H9 (cell line): ENCODE measurements around the gene CELF1. TPM values are rescaled to one million over a fixed set of nuclear protein-coding genes. Genes with fewer than 3 reads are reported as not detected.

Experiments used
- DNase-seq: peaks from one replicate; pipeline ENCODE4 v3.0.0-alpha.2; 2017
- H2AFZ ChIP-seq: one replicate; pipeline ENCODE4 v1.6.1; 2013; ENCODE audit warnings: mild to moderate bottlenecking, low read length, control low read depth, moderate library complexity
- H2AK5ac ChIP-seq: 2 replicates; pipeline ENCODE4 v1.6.1; 2013; ENCODE audit warnings: low read length, control low read depth, mixed read lengths; ENCODE audit not compliant: insufficient read length
- H2BK120ac ChIP-seq: one replicate; pipeline ENCODE4 v1.6.1; 2013; ENCODE audit warnings: low read depth, mild to moderate bottlenecking, low read length, control low read depth, inconsistent platforms; ENCODE audit not compliant: poor library complexity, severe bottlenecking
- H2BK12ac ChIP-seq: 2 replicates; pipeline ENCODE4 v1.6.1; 2013; ENCODE audit warnings: low read length, control low read depth, mixed read lengths, low read depth; ENCODE audit not compliant: insufficient read length
- H2BK15ac ChIP-seq: 2 replicates; pipeline ENCODE4 v1.6.1; 2013; ENCODE audit warnings: low read depth, low read length, control low read depth
- H2BK20ac ChIP-seq: one replicate; pipeline ENCODE4 v1.6.1; 2013; ENCODE audit warnings: low read depth, mild to moderate bottlenecking, low read length, control low read depth, inconsistent platforms; ENCODE audit not compliant: poor library complexity, severe bottlenecking
- H2BK5ac ChIP-seq: 2 replicates; pipeline ENCODE4 v1.6.1; 2013; ENCODE audit warnings: low read length, control low read depth, mixed read lengths; ENCODE audit not compliant: insufficient read length
- H3K14ac ChIP-seq: 2 replicates; pipeline ENCODE4 v1.6.1; 2013; ENCODE audit warnings: low read length, control low read depth; ENCODE audit not compliant: insufficient read depth
- H3K18ac ChIP-seq: 2 replicates; pipeline ENCODE4 v1.6.1; 2013; ENCODE audit warnings: low read depth, mild to moderate bottlenecking, mixed read lengths, low read length, control low read depth; ENCODE audit not compliant: insufficient read length
- H3K23ac ChIP-seq: 2 replicates; pipeline ENCODE4 v1.6.1; 2013; ENCODE audit warnings: low read length, control low read depth, mixed read lengths, low read depth; ENCODE audit not compliant: insufficient read length
- H3K23me2 ChIP-seq: 2 replicates; pipeline ENCODE4 v1.6.1; 2013; ENCODE audit warnings: low read depth, mild to moderate bottlenecking, mixed read lengths, low read length, control low read depth; ENCODE audit not compliant: insufficient read length, poor library complexity, severe bottlenecking
- H3K27ac ChIP-seq: 2 replicates; pipeline ENCODE4 v1.5.1; 2013; ENCODE audit warnings: low read length, control low read depth, mixed read lengths, low read depth; ENCODE audit not compliant: insufficient read length
- H3K27me3 ChIP-seq: 2 replicates; pipeline ENCODE4 v1.6.1; 2013; ENCODE audit warnings: low read length, control low read depth, inconsistent platforms; ENCODE audit not compliant: insufficient read depth
- H3K4ac ChIP-seq: 2 replicates; pipeline ENCODE4 v1.6.1; 2013; ENCODE audit warnings: low read depth, mild to moderate bottlenecking, control low read depth, inconsistent platforms, low read length, moderate library complexity
- H3K4me1 ChIP-seq: 2 replicates; pipeline ENCODE4 v1.6.1; 2013; ENCODE audit warnings: low read length, control low read depth, inconsistent platforms; ENCODE audit not compliant: insufficient read depth
- H3K4me2 ChIP-seq: 2 replicates; pipeline ENCODE4 v1.6.1; 2013; ENCODE audit warnings: low read length, control low read depth, mixed read lengths; ENCODE audit not compliant: insufficient read length, insufficient read depth
- H3K56ac ChIP-seq: 2 replicates; pipeline ENCODE4 v1.6.1; 2013; ENCODE audit warnings: low read depth, mild to moderate bottlenecking, mixed read lengths, low read length, control low read depth; ENCODE audit not compliant: insufficient read length
- H3K79me1 ChIP-seq: 2 replicates; pipeline ENCODE4 v1.6.1; 2013; ENCODE audit warnings: low read depth, mild to moderate bottlenecking, moderate library complexity, low read length, control low read depth, inconsistent platforms; ENCODE audit not compliant: insufficient read depth, poor library complexity, severe bottlenecking
- H3K79me2 ChIP-seq: 2 replicates; pipeline ENCODE4 v1.6.1; 2013; ENCODE audit warnings: low read length, control low read depth, inconsistent platforms; ENCODE audit not compliant: insufficient read depth
- H3K9ac ChIP-seq: 2 replicates; pipeline ENCODE4 v1.6.1; 2013; ENCODE audit warnings: low read length, control low read depth, mixed read lengths; ENCODE audit not compliant: insufficient read length; ENCODE audit errors: extremely low read depth
- H3K9me3 ChIP-seq: one replicate; pipeline ENCODE4 v1.6.1; 2013; ENCODE audit warnings: low read depth, low read length, inconsistent platforms; ENCODE audit not compliant: control insufficient read depth
- H3T11ph ChIP-seq: one replicate; pipeline ENCODE4 v1.6.1; 2013; ENCODE audit warnings: mild to moderate bottlenecking, low read length, control low read depth, inconsistent platforms
- H4K20me1 ChIP-seq: one replicate; pipeline ENCODE4 v1.6.1; 2013; ENCODE audit not compliant: control insufficient read depth, insufficient read length, insufficient read depth
- H4K5ac ChIP-seq: 2 replicates; pipeline ENCODE4 v1.6.1; 2013; ENCODE audit warnings: low read depth, mild to moderate bottlenecking, mixed read lengths, low read length, control low read depth; ENCODE audit not compliant: insufficient read length
- H4K8ac ChIP-seq: replicated peaks from 2 replicates; pipeline ENCODE4 v1.6.1; 2013; ENCODE audit warnings: low read length, control low read depth, mixed read lengths, low read depth; ENCODE audit not compliant: insufficient read length
- H4K91ac ChIP-seq: 2 replicates; pipeline ENCODE4 v1.6.1; 2013; ENCODE audit warnings: low read depth, mild to moderate bottlenecking, moderate library complexity, mixed read lengths, low read length, control low read depth; ENCODE audit not compliant: insufficient read length
- H3K27ac Mint-ChIP-seq, 3 experiments: 2 replicates in 2 of 3; 3 replicates in 1 of 3; pipeline ENCODE4 v1.8.0; 2020 to 2021; ENCODE audit warnings: mixed read lengths in 3 of 3, mild to moderate bottlenecking in 1 of 3, moderate library complexity in 1 of 3
- H3K27me3 Mint-ChIP-seq: 2 replicates; pipeline ENCODE4 v1.8.0; 2021; ENCODE audit warnings: low read depth, mild to moderate bottlenecking, moderate library complexity, mixed read lengths
- H3K36me3 Mint-ChIP-seq, 3 experiments: 2 replicates in 2 of 3; 3 replicates in 1 of 3; pipeline ENCODE4 v1.8.0; 2020 to 2021; ENCODE audit warnings: low read depth in 3 of 3, mixed read lengths in 3 of 3; ENCODE audit not compliant: insufficient read depth in 1 of 3
- H3K4me1 Mint-ChIP-seq, 2 experiments: 2 replicates each; pipeline ENCODE4 v1.8.0; 2020; ENCODE audit warnings: mixed read lengths in 2 of 2
- H3K4me3 Mint-ChIP-seq, 2 experiments: 2 replicates in 1 of 2; 3 replicates in 1 of 2; pipeline ENCODE4 v1.8.0; 2020 to 2021; ENCODE audit warnings: mild to moderate bottlenecking in 2 of 2, mixed read lengths in 2 of 2, moderate library complexity in 1 of 2
- H3K9me3 Mint-ChIP-seq, 2 experiments: 2 replicates in 1 of 2; 3 replicates in 1 of 2; pipeline ENCODE4 v1.8.0; 2020; ENCODE audit warnings: mild to moderate bottlenecking in 2 of 2, mixed read lengths in 2 of 2, moderate library complexity in 1 of 2
- WGBS: extraction: QIAGEN DNeasy Blood & Tissue Kit; methylation state at CpG from one replicate; pipeline ENCODE4 v1.1.7; 2013; ENCODE audit warnings: missing lambda C conversion rate, low lambda C conversion rate, mixed read lengths; ENCODE audit not compliant: insufficient read length; ENCODE audit errors: extremely low coverage; 5-methylcytosine and 5-hydroxymethylcytosine counted together
- total RNA-seq: library from RNA; stranded (reverse); gene quantifications from 2 replicates; pipeline ENCODE4 v1.2.1, GENCODE V29; 2021
- TF ChIP-seq, protein P1 (sequence below): fragments of 200-600 bp; sonication (generic); conservative IDR thresholded peaks from 3 replicates; pipeline ENCODE4 v1.8.0; 2021; ENCODE audit warnings: antibody characterized with exemption, mild to moderate bottlenecking

CELF1 gene
- total RNA-seq, 1 experiment from 2014 or later, result 211 TPM

DNA sequence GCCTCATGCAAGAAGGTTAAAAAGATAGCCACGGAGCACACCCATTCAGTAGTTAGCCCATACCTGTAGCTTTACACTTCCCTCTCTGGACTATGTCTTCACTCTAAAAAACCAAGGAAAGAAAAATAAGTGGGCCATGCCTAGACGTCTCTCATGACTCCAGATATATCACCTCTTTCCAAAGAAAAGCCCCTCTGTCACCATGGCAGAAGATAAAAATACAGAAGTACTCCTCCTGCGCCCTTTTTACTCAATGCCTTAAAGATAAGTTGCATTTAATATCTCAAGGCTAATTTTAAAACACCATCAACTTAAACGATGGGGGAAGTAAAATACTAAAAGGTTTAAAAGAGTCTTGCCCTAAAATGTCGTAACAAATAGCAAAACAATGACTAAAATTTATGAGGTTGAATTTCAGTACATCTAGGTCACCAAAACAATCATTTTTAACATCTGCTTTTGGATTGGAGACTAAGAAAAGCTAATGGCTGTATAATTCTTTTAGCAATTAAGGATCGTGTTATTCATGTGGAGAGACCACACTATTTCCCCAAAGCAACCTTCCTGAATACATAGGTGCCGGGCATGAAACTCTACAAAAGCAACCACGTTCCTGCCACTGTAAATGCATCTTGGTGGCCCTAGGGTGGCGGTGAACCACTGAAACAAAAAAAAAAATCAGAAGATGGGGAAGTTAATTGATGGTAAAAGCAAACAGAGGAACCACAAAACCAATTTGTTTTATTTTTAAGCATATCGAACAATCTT is 46.0 kb downstream of the CELF1 start:
- no peak overlapping the region for H3K4me3 Mint-ChIP-seq
- DNase-seq, result no peak
- H3K4ac ChIP-seq, result no peak overlapping the region
- H4K91ac ChIP-seq, result no peak overlapping the region
- H3K4me2 ChIP-seq, result no peak overlapping the region
- peaks cover 0 to 19% (median 4%) of the 10 kb centered on the region in 3 experiments; a peak in 4 of 7 replicates for H3K36me3 Mint-ChIP-seq
- H3K14ac ChIP-seq, result no peak overlapping the region
- H2BK12ac ChIP-seq, result no peak overlapping the region
- H3K18ac ChIP-seq, result no peak overlapping the region
- H3K23me2 ChIP-seq, result no peaks in the 10 kb centered on the region
- H3K27ac Mint-ChIP-seq, result peak overlapping the region; percentile 56 to 83 (median 81); a peak in 6 of 7 replicates
- peaks cover 44 to 56% of the 10 kb centered on the region in 2 experiments for H3K4me1 Mint-ChIP-seq
- H3K79me1 ChIP-seq, result peaks cover 11% of the 10 kb centered on the region
- TF ChIP-seq, protein P1, sequence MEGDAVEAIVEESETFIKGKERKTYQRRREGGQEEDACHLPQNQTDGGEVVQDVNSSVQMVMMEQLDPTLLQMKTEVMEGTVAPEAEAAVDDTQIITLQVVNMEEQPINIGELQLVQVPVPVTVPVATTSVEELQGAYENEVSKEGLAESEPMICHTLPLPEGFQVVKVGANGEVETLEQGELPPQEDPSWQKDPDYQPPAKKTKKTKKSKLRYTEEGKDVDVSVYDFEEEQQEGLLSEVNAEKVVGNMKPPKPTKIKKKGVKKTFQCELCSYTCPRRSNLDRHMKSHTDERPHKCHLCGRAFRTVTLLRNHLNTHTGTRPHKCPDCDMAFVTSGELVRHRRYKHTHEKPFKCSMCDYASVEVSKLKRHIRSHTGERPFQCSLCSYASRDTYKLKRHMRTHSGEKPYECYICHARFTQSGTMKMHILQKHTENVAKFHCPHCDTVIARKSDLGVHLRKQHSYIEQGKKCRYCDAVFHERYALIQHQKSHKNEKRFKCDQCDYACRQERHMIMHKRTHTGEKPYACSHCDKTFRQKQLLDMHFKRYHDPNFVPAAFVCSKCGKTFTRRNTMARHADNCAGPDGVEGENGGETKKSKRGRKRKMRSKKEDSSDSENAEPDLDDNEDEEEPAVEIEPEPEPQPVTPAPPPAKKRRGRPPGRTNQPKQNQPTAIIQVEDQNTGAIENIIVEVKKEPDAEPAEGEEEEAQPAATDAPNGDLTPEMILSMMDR, result no peak
- no peak overlapping the region for H3K23ac ChIP-seq
- H3K27ac ChIP-seq, result no peak overlapping the region
- H2BK20ac ChIP-seq, result no peak overlapping the region
- H3K27me3 ChIP-seq, result no peaks in the 10 kb centered on the region
- WGBS, result no CpG with 5 or more reads among the region's 10 CpGs
- H3K56ac ChIP-seq, result no peak overlapping the region
- no peak overlapping the region for H2AFZ ChIP-seq
- H2BK15ac ChIP-seq, result no peak overlapping the region
- H2BK5ac ChIP-seq, result no peak overlapping the region
- no peak overlapping the region for H2AK5ac ChIP-seq
- no peaks in the 10 kb centered on the region for H3K27me3 Mint-ChIP-seq
- H4K20me1 ChIP-seq, result no peaks in the 10 kb centered on the region
- H3K9ac ChIP-seq, result no peak overlapping the region
- no peak overlapping the region for H3T11ph ChIP-seq
- H3K9me3 Mint-ChIP-seq, result no peaks in the 10 kb centered on the region
- H3K4me1 ChIP-seq, result peaks cover 17% of the 10 kb centered on the region; the same call in 1 of the 2 replicates
- H3K9me3 ChIP-seq, result no peaks in the 10 kb centered on the region
- no peak overlapping the region for H4K5ac ChIP-seq
- H2BK120ac ChIP-seq, result no peak overlapping the region
- H3K79me2 ChIP-seq, result peaks cover 49% of the 10 kb centered on the region; the same call in 1 of the 2 replicates
- H4K8ac ChIP-seq, result no peak overlapping the region
